Stomach (tissue), 4 donors: Measurements from ENCODE around the gene TUBE1.

Experiments
- EP300 ChIP-seq: sonication (generic); formaldehyde crosslinking; IDR thresholded peaks from one replicate; pipeline ENCODE4 v1.6.1; 2017; ENCODE audit warnings: antibody characterized with exemption
- POLR2A ChIP-seq, 4 donors: fragments of 450-650 bp; IDR thresholded peaks; one replicate each; pipeline ENCODE4 v1.6.1; 2016; ENCODE audit warnings: antibody characterized with exemption in 4 of 4, control low read depth in 2 of 4, mild to moderate bottlenecking in 1 of 4, moderate library complexity in 1 of 4
- POLR2AphosphoS5 ChIP-seq, 3 donors: sonication (generic); formaldehyde crosslinking; IDR thresholded peaks; one replicate each; pipeline ENCODE4 v1.6.1; 2016; ENCODE audit warnings: antibody characterized with exemption in 3 of 3
- TF ChIP-seq, protein P1 (sequence below), 7 experiments: fragments of 450-650 bp in 4 of 7; fragments of 200-600 bp in 3 of 7; sonication (generic) in 3 of 7; IDR thresholded peaks; one replicate each; pipeline ENCODE4 v1.5.1; 2016 to 2019; ENCODE audit warnings: antibody characterized with exemption in 7 of 7, control low read depth in 2 of 7, mild to moderate bottlenecking in 1 of 7

DNA sequence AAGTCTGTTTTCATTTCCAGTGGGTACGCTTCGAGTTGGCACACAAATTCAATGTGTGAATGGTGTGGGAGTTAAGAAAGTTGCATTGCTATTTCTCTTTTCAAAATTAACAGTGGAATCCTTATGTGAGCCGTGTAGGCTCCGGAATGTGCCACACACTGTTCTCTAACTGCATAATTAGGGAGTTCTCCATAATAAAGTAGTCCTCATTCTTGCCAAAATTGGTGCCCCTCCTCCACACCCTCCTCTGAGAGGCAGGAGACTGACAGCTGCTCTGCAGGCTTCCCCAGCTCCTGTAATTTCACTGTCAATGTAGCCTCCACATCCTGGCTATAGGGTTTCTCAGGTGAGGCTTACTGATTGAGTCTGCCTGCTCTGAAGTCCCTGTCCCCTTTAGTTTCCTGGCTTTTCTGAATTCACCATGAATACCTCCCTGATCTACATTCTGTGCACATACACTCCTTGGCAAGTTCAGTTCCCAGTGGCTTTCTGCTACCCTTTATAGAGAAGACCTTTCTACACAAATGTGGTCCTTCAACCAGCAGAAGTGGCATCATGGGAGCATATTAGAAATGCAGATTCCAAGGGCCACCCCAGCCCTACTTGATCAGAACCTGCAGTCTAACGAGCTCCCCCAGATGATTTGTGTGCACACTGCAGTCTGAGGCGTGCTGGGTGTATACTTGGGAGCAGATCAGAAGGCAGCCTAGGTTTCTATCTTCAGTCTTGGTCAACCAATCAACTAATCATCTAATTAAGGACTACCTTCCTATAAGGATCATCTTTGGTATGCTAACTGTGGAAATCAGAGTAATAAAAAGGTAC is 53.3 kb downstream of the TUBE1 start:
- TF ChIP-seq, protein P1, sequence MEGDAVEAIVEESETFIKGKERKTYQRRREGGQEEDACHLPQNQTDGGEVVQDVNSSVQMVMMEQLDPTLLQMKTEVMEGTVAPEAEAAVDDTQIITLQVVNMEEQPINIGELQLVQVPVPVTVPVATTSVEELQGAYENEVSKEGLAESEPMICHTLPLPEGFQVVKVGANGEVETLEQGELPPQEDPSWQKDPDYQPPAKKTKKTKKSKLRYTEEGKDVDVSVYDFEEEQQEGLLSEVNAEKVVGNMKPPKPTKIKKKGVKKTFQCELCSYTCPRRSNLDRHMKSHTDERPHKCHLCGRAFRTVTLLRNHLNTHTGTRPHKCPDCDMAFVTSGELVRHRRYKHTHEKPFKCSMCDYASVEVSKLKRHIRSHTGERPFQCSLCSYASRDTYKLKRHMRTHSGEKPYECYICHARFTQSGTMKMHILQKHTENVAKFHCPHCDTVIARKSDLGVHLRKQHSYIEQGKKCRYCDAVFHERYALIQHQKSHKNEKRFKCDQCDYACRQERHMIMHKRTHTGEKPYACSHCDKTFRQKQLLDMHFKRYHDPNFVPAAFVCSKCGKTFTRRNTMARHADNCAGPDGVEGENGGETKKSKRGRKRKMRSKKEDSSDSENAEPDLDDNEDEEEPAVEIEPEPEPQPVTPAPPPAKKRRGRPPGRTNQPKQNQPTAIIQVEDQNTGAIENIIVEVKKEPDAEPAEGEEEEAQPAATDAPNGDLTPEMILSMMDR (IDR thresholded peaks at IDR 0.05) = no peak
- TF ChIP-seq POLR2AphosphoS5 (IDR thresholded peaks at IDR 0.05) = no peak
- no peak for TF ChIP-seq POLR2A (IDR thresholded peaks at IDR 0.05)
- TF ChIP-seq EP300 = no peak
